HPDE6-E6E7 (cell line): ENCODE data around the gene EXOSC7.
"Not testable (repeated sequence)": the region's sequence is repeated elsewhere in the genome, so short reads cannot be mapped to it uniquely, and the experiment has no call there.

ENCODE experiments used
- DNase-seq: peaks from one replicate; pipeline ENCODE4 v3.0.0; 2011; ENCODE audit warnings: missing footprints; ENCODE audit errors: extremely low spot score

EXOSC7 gene

GRCh38 chr3:44962621-44963393 is 13.2 kb upstream of the EXOSC7 start:
- no peak for DNase-seq

DNA sequence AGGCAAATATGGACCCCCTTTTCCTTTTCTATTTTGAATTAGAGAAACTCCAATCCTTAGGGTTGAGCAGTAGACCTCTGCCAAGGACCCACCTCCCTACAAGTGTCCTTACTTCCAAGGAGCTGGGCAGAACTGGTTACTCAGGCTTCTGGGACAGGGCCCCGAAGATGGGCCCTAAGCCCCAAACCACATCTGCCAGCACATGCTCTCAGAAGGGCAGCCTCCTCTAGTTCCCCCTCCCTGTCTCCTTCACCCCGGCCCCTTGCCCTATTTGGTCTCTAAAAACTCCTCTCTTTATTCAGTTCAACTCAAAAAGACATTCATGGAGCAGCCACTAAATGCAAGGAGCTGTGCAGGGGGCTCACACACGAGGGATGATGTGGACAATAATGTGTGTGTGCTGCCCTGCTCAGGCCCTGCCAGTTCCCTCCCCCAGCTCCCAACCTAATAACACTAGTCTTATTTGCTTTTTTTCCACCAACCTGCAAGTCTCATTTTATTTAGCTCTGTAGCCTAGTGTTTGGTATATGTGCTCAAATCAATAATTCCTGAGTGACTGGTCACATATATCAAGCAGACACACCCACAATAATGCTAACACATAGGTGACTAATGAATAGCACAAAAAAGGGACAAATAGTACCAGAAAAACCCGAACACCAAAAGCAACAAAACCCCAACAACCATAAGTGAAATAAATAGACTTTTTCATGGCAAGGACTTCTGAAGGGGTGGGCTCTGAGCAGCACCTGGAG is 12.3 kb upstream of the EXOSC7 start:
- no peak for DNase-seq

DNA sequence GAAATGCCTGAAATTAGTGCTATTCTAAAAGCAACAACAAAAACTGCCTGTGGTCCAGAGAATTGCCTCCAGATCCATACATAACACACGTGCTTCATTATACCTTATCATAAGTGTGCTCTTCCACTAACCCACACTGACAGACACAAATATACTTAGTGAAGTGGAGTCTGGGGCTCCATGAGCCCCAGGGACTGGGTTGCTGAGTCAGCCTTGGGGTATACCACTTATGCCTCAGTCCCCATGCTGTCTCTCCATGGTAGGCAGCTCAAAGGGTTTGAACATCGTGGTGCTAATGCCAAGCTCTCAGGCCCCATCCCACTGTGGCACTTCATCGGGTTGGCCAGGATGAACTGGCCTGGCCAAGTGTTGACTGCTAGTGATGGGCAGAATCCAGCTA is 10.9 kb upstream of the EXOSC7 start:
- no peak for DNase-seq

DNA sequence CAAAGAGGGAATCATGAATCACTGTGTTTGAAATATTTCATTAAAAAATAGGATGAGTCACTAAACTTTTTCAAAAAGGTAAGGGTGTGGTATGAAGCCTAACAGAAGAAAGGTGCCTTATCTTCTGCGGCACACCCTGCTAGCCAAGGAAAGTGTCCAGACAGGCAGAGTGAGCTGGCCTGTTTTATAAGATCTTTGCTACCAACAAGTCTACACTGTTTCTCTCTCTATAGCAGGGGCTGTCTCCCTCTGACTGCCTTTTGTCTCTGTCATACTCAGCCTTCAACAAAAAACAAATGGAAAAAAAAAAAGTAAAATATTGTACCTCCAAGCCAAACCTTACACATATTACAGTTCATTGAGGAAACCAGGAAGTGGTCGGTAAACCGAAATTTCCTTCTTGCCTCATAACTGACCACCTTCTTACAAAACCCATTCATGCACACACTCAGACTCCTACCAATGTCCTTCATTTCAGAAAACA is 9.2 kb upstream of the EXOSC7 start:
- DNase-seq, result peak; percentile 29

- no peak for DNase-seq
Observed at GRCh38 chr3:44968447-44968858, 7.6 kb upstream of the EXOSC7 start.

- no peak for DNase-seq
Observed at GRCh38 chr3:44969154-44969827, 6.8 kb upstream of the EXOSC7 start.

GRCh38 chr3:44969828-44970179 is 6.2 kb upstream of the EXOSC7 start:
- DNase-seq, result no peak

- no peak for DNase-seq
Observed at GRCh38 chr3:44970926-44971490, 5.0 kb upstream of the EXOSC7 start.

- DNase-seq, result no peak
Observed at GRCh38 chr3:44974416-44974815, 1.6 kb upstream of the EXOSC7 start.

GRCh38 chr3:44981220-44981619 is 5.2 kb downstream of the EXOSC7 start:
- no peak for DNase-seq

- no peak for DNase-seq
Observed at GRCh38 chr3:44981751-44982150, 5.7 kb downstream of the EXOSC7 start.

GRCh38 chr3:44982817-44983216 is 6.8 kb downstream of the EXOSC7 start:
- no peak for DNase-seq

DNA sequence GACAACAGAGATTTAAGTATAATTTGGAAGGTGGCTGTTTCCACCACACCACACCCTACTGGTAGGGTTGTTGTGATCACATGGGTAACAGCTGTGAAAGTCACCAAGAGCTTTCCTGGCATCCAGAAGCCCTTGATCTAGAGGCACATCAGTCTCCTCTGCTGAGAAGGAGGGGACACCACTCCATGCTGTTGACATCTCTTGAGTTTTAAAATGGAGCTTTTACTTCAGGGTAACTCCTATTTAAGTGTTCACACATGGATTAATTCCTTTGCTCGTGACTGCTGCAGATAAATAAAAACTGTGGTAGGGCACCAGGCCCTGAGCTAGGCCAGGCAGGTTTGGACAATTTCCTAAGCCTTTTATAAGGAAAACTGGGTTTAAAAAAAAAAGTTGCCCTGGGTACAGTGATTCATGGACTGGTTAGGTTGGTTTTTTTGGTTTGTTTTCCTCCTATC is 7.5 kb downstream of the EXOSC7 start:
- DNase-seq, result peak; percentile 60

- DNase-seq, result no peak
Observed at GRCh38 chr3:44984335-44984734, 8.3 kb downstream of the EXOSC7 start.

DNA sequence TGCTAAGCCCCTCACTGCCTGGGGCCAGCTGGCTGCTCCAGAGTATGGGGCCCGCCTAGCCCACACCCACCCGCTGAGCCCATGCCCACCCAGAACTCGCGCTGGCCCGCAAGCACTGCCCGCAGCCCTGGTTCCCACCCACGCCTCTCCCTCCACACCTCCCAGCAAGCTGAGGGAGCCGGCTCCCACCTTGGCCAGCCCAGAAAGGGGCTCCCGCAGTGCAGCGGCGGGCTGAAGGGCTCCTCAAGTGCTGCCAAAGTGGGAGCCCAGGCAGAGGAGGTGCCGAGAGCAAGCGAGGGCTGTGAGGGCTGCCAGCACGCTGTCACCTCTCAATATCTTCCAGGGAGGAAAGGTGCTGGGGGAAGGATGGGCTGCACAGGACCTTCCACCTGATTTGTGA is 10.3 kb downstream of the EXOSC7 start:
- not testable (repeated sequence) for DNase-seq

DNA sequence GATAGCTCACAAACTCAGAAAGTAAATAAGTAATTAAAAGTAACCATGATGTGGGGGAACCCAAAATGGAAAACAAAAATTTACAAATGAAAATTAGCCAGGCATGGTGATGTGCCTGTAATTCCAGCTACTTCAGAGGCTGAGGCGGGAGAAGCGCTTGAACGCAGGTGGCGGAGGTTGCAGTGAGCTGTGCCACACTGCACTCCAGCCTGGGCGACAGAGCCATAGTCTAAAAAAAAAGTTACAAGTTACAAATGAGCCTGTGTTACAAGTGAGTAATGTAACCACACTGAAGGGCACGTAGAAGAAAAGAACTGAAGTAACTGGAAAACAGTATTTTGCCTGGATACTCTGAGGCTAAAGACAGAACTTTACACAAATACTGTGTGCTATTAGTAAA is 11.3 kb downstream of the EXOSC7 start:
- DNase-seq, result no peak

DNA sequence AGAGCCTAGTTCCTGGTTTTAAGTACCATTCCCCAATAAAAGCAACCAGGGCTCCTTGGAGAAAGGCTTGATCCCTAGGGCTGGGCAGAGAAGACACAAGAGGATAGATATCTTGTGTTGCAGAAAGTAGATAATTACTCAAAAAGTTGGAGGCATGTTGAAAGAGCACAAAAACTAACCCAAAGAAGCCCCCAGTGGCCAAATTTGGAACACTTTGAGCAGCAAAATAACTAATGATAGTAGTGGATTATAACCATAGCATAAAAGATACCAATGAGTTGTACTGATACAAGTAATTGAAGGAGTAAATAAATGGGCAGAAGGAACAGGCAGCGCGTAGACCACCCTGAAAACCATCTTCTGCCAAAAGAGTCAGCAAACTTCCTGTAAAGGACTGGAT is 12.0 kb downstream of the EXOSC7 start:
- DNase-seq, result no peak

GRCh38 chr3:44989141-44989540 is 13.1 kb downstream of the EXOSC7 start:
- DNase-seq, result no peak

- DNase-seq, result no peak
Observed at GRCh38 chr3:44989636-44990373, 13.8 kb downstream of the EXOSC7 start.

- DNase-seq, result no peak
Observed at GRCh38 chr3:44991326-44991725, 15.3 kb downstream of the EXOSC7 start.
